ENCODE results near the gene SPANXN5. TPM values are rescaled to one million over a fixed set of nuclear protein-coding genes. Genes with fewer than 3 reads are reported as not detected.
"Not testable (repeated sequence)": the region's sequence is repeated elsewhere in the genome, so short reads cannot be mapped to it uniquely, and the experiment has no call there.

SPANXN5 gene
- total and polyA plus RNA-seq, 9 donors: not detected

DNA sequence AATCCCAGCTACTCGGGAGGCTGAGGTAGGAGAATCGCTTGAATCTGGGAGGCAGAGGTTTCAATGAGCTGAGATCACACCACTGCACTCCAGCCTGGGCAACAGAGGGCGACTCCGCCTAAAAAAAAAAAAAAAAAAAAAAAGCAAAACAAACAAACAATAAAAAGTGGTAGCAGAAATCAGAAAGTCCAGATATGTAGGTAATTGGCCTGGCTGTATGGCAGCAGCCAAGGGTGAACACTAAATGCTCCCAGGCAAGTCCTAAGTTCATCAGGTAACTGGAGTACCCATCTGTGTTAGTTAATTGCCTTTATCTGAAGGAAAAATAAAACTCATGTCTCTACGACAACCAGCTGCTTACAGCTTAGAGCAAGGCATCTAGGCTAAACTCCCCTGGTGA is 31.2 kb downstream of the SPANXN5 start:
- not testable (repeated sequence) for H3K36me3 ChIP-seq (ENCODE audit: control insufficient read depth, insufficient read depth, low read length); H3K27me3 ChIP-seq (ENCODE audit: control insufficient read depth, insufficient read depth, low read length); H3K27ac ChIP-seq (ENCODE audit: low read length); H3K9me3 ChIP-seq (replicated peaks; ENCODE audit: control insufficient read depth, low read depth, low read length); H3K4me3 ChIP-seq (ENCODE audit: low read length); DNase-seq; H3K4me1 ChIP-seq (ENCODE audit: control insufficient read depth, insufficient read depth, low read length)
- no CpG with 5 or more reads among the region's 5 CpGs for WGBS (ENCODE audit: insufficient coverage)

DNA sequence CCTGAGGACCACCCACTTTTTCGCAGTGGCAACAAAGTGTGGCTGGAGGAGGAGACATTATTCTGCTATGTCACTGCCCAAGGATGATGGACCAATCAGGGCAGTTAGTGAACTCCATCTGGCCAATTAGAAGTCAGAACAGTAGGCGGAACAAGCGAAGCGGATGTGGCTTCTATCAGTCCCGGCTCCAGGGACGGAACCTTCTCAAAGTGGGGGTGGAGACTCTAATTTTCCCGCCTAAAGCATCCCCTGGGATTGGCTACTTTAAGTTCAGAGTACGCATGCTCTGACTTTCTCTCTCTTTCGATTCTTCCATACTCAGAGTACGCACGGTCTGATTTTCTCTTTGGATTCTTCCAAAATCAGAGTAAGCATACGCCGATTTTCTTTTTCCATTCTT is 46.3 kb downstream of the SPANXN5 start, which contains the start of gene SSX2B:
TSS of gene SSX2B (plus strand) at position 301 of the 400 bp plus-strand sequence. CDS start 1,429 bp downstream, outside the sequence.
- not testable (repeated sequence) for H3K4me1 ChIP-seq (ENCODE audit: control insufficient read depth, insufficient read depth, low read length); H3K9me3 ChIP-seq (replicated peaks; ENCODE audit: control insufficient read depth, low read depth, low read length); H3K27me3 ChIP-seq (ENCODE audit: control insufficient read depth, insufficient read depth, low read length); H3K4me3 ChIP-seq (ENCODE audit: low read length); H3K27ac ChIP-seq (ENCODE audit: low read length); DNase-seq; H3K36me3 ChIP-seq (ENCODE audit: control insufficient read depth, insufficient read depth, low read length)
- no CpG with 5 or more reads among the region's 13 CpGs for WGBS (ENCODE audit: insufficient coverage)

Other genes starting within 250 kb of the SPANXN5 start
- not detected for gene SSX7, start 142.5 kb downstream of the SPANXN5 start, total RNA-seq
- under 1 TPM in 1 of 8 donors, not detected in 7; 0.13 TPM for gene SSX7, start 142.5 kb downstream of the SPANXN5 start, polyA plus RNA-seq (ENCODE audit: insufficient read depth in 1 of 8, insufficient read length in 8 of 8, low replicate concordance in 1 of 8)
- gene SSX2, start 90.2 kb downstream of the SPANXN5 start, total RNA-seq: not detected
- gene SSX2, start 90.2 kb downstream of the SPANXN5 start, polyA plus RNA-seq (ENCODE audit: insufficient read depth in 1 of 8, insufficient read length in 8 of 8, low replicate concordance in 1 of 8): not detected
- not detected for gene SSX2B, start 46.2 kb downstream of the SPANXN5 start, total RNA-seq
- not detected for gene SSX2B, start 46.2 kb downstream of the SPANXN5 start, polyA plus RNA-seq (ENCODE audit: insufficient read depth in 1 of 8, insufficient read length in 8 of 8, low replicate concordance in 1 of 8)
- gene XAGE5, start 13.9 kb upstream of the SPANXN5 start, total RNA-seq: not detected
- not detected for gene XAGE5, start 13.9 kb upstream of the SPANXN5 start, polyA plus RNA-seq (ENCODE audit: insufficient read depth in 1 of 8, insufficient read length in 8 of 8, low replicate concordance in 1 of 8)
- gene XAGE3, start 70.7 kb upstream of the SPANXN5 start, total RNA-seq: 0.18 TPM
- gene XAGE3, start 70.7 kb upstream of the SPANXN5 start, polyA plus RNA-seq (ENCODE audit: insufficient read depth in 1 of 8, insufficient read length in 8 of 8, low replicate concordance in 1 of 8): under 1 TPM in 1 of 8 donors, not detected in 7; 0.56 TPM
- 20.8 TPM for gene FAM156B, start 99.9 kb upstream of the SPANXN5 start, total RNA-seq
- 10 to 100 TPM; 15.0 to 25.9 (median 21.1) TPM for gene FAM156B, start 99.9 kb upstream of the SPANXN5 start, polyA plus RNA-seq (ENCODE audit: insufficient read depth in 1 of 8, insufficient read length in 8 of 8, low replicate concordance in 1 of 8)
- 22.3 TPM for gene FAM156A, start 161.1 kb upstream of the SPANXN5 start, total RNA-seq
- gene FAM156A, start 161.1 kb upstream of the SPANXN5 start, polyA plus RNA-seq (ENCODE audit: insufficient read depth in 1 of 8, insufficient read length in 8 of 8, low replicate concordance in 1 of 8): 10 to 100 TPM; 19.3 to 34.2 (median 27.3) TPM

Data from muscle of leg (tissue), 11 donors.